Stimulated activated CD4-positive, alpha-beta T cell treated with anti-CD3 and anti-CD28 coated beads, TNF-alpha, amount 100 ng/mL, for 1 hour (primary cell): Measurements from ENCODE around the gene DOCK4.
"Not testable (repeated sequence)": the region's sequence is repeated elsewhere in the genome, so short reads cannot be mapped to it uniquely, and the experiment has no call there.

Source experiments
- DNase-seq, 3 donors: peaks; one replicate each; pipeline ENCODE4 v3.0.0-alpha.2; 2020; ENCODE audit warnings: low read depth in 3 of 3, low spot score in 1 of 3

The DOCK4 gene

GRCh38 chr7:111911166-111911961 is 294.8 kb downstream of the DOCK4 start:
- DNase-seq: no peak

GRCh38 chr7:111910656-111911055 is 295.5 kb downstream of the DOCK4 start:
- DNase-seq: no peak

- DNase-seq: not testable (repeated sequence)
Measured at GRCh38 chr7:111908673-111909072, 297.5 kb downstream of the DOCK4 start.

GRCh38 chr7:111903797-111904196 is 302.4 kb downstream of the DOCK4 start:
- DNase-seq: no peak

GRCh38 chr7:111903016-111903415 is 303.2 kb downstream of the DOCK4 start:
- no peak for DNase-seq

- DNase-seq: no peak
Measured at GRCh38 chr7:111900283-111900682, 305.9 kb downstream of the DOCK4 start.

- DNase-seq: no peak
Measured at GRCh38 chr7:111895049-111895448, 311.1 kb downstream of the DOCK4 start.

- DNase-seq: no peak
Measured at GRCh38 chr7:111894518-111894917, 311.7 kb downstream of the DOCK4 start.

GRCh38 chr7:111893190-111893589 is 313.0 kb downstream of the DOCK4 start:
- DNase-seq: no peak

- DNase-seq: no peak
Measured at GRCh38 chr7:111892588-111892987, 313.6 kb downstream of the DOCK4 start.

GRCh38 chr7:111887734-111888133 is 318.5 kb downstream of the DOCK4 start:
- DNase-seq: no peak

- no peak for DNase-seq
Measured at GRCh38 chr7:111886233-111886632, 320.0 kb downstream of the DOCK4 start.

- DNase-seq: no peak
Measured at GRCh38 chr7:111883241-111883640, 323.0 kb downstream of the DOCK4 start.

- no peak for DNase-seq
Measured at GRCh38 chr7:111878785-111879184, 327.4 kb downstream of the DOCK4 start.

- no peak for DNase-seq
Measured at GRCh38 chr7:111877931-111878330, 328.3 kb downstream of the DOCK4 start.

GRCh38 chr7:111873963-111874690 is 332.1 kb downstream of the DOCK4 start:
- DNase-seq: no peak

- DNase-seq: no peak
Measured at GRCh38 chr7:111873326-111873646, 332.9 kb downstream of the DOCK4 start.

GRCh38 chr7:111872450-111873325 is 333.5 kb downstream of the DOCK4 start:
- DNase-seq: no peak

- DNase-seq: no peak
Measured at GRCh38 chr7:111871283-111871682, 334.9 kb downstream of the DOCK4 start.

- no peak for DNase-seq
Measured at GRCh38 chr7:111869280-111869679, 336.9 kb downstream of the DOCK4 start.

GRCh38 chr7:111867348-111867931 is 338.8 kb downstream of the DOCK4 start:
- DNase-seq: no peak
